Measurements from ENCODE around the gene MTM1.

Gene MTM1

GRCh38 chrX:150647331-150647730 is 78.9 kb downstream of the MTM1 start:
- H3K36me3 ChIP-seq (ENCODE audit: control insufficient read depth, insufficient read depth, low read length), result no peaks in the 10 kb centered on the region

GRCh38 chrX:150648296-150648940 is 80.0 kb downstream of the MTM1 start:
- H3K9ac ChIP-seq (ENCODE audit: low read depth, low read length), result no peak overlapping the region
- no peak overlapping the region for H3K4me3 ChIP-seq (ENCODE audit: low read depth, low read length)
- H3K9me3 ChIP-seq (ENCODE audit: control insufficient read depth, insufficient read depth, low read length), result no peaks in the 10 kb centered on the region

More at GRCh38 chrX:150647331-150647730, 78.9 kb downstream of the MTM1 start:
- Histone ChIP-seq H3K9ac (ENCODE audit: low read depth, low read length) (no peak overlapping the region), H3K4me1 (ENCODE audit: control insufficient read depth, insufficient read depth, low read length) (no peaks in the 10 kb centered on the region), H3K27me3 (ENCODE audit: control insufficient read depth, insufficient read depth, low read length) (no peaks in the 10 kb centered on the region), H3K4me3 (ENCODE audit: low read depth, low read length) (no peak overlapping the region), H3K9me3 (ENCODE audit: control insufficient read depth, insufficient read depth, low read length) (no peaks in the 10 kb centered on the region)

GRCh38 chrX:150649096-150649870 is 80.9 kb downstream of the MTM1 start:
- Histone ChIP-seq H3K36me3 (ENCODE audit: control insufficient read depth, insufficient read depth, low read length) (no peaks in the 10 kb centered on the region), H3K4me1 (ENCODE audit: control insufficient read depth, insufficient read depth, low read length) (no peaks in the 10 kb centered on the region), H3K27me3 (ENCODE audit: control insufficient read depth, insufficient read depth, low read length) (no peaks in the 10 kb centered on the region), H3K4me3 (ENCODE audit: low read depth, low read length) (no peak overlapping the region), H3K9me3 (ENCODE audit: control insufficient read depth, insufficient read depth, low read length) (no peaks in the 10 kb centered on the region), H3K9ac (ENCODE audit: low read depth, low read length) (no peak overlapping the region)

More at GRCh38 chrX:150648296-150648940, 80.0 kb downstream of the MTM1 start:
- H3K27me3 ChIP-seq (ENCODE audit: control insufficient read depth, insufficient read depth, low read length), result no peaks in the 10 kb centered on the region
- H3K4me1 ChIP-seq (ENCODE audit: control insufficient read depth, insufficient read depth, low read length), result no peaks in the 10 kb centered on the region
- no peaks in the 10 kb centered on the region for H3K36me3 ChIP-seq (ENCODE audit: control insufficient read depth, insufficient read depth, low read length)

GRCh38 chrX:150651906-150652305 is 83.5 kb downstream of the MTM1 start:
- Histone ChIP-seq H3K4me3 (ENCODE audit: low read depth, low read length) (no peak overlapping the region), H3K27me3 (ENCODE audit: control insufficient read depth, insufficient read depth, low read length) (no peaks in the 10 kb centered on the region), H3K9ac (ENCODE audit: low read depth, low read length) (no peak overlapping the region), H3K9me3 (ENCODE audit: control insufficient read depth, insufficient read depth, low read length) (no peaks in the 10 kb centered on the region), H3K4me1 (ENCODE audit: control insufficient read depth, insufficient read depth, low read length) (no peaks in the 10 kb centered on the region), H3K36me3 (ENCODE audit: control insufficient read depth, insufficient read depth, low read length) (no peaks in the 10 kb centered on the region)

DNA sequence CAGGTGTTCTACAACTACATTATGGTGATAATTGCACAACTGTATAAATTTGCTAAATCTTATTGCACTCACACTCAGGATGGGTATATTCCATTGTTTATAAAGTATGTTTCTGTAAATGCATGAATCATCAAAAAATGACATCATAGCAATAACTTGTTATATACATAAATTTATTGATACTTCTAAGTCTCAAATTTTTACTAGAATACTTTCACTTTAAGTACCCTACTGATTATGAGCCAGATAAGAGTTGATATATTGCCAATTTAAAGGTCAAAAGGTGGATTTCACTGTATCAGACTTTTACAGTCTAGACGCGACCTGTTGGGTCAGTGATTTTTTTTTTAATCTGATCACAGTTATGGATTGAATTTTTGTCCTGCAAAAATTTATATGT is 87.4 kb downstream of the MTM1 start:
- Histone ChIP-seq H3K9me3 (ENCODE audit: control insufficient read depth, insufficient read depth, low read length) (no peaks in the 10 kb centered on the region), H3K27me3 (ENCODE audit: control insufficient read depth, insufficient read depth, low read length) (no peaks in the 10 kb centered on the region), H3K4me1 (ENCODE audit: control insufficient read depth, insufficient read depth, low read length) (no peaks in the 10 kb centered on the region), H3K9ac (ENCODE audit: low read depth, low read length) (no peak overlapping the region), H3K4me3 (ENCODE audit: low read depth, low read length) (no peak overlapping the region), H3K36me3 (ENCODE audit: control insufficient read depth, insufficient read depth, low read length) (no peaks in the 10 kb centered on the region)

DNA sequence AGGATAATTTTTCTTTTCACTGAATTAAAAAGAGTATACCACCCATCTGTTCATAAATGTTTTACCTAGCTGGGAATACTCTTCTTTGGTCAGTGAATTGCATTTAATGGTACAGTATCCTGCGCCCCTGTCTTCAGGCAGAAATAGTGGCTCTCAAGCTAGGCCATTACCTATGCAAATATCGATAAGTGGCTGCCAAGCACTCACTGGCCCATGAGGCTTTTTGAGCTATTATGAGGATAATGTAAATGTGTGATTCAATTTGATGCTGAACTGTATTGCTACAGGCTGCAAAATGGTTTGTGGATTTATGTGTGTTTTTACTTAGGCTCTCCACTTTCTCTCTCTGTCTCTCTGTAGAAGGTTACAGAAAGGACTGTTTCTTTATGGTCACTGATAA is 94.7 kb downstream of the MTM1 start:
- no peaks in the 10 kb centered on the region for H3K36me3 ChIP-seq (ENCODE audit: control insufficient read depth, insufficient read depth, low read length)
- H3K4me3 ChIP-seq (ENCODE audit: low read depth, low read length), result no peak overlapping the region
- H3K4me1 ChIP-seq (ENCODE audit: control insufficient read depth, insufficient read depth, low read length), result no peaks in the 10 kb centered on the region
- H3K27me3 ChIP-seq (ENCODE audit: control insufficient read depth, insufficient read depth, low read length), result no peaks in the 10 kb centered on the region
- H3K9me3 ChIP-seq (ENCODE audit: control insufficient read depth, insufficient read depth, low read length), result peaks cover 2% of the 10 kb centered on the region
- no peak overlapping the region for H3K9ac ChIP-seq (ENCODE audit: low read depth, low read length)

- Histone ChIP-seq H3K9me3 (ENCODE audit: control insufficient read depth, insufficient read depth, low read length) (peaks cover 2% of the 10 kb centered on the region), H3K9ac (ENCODE audit: low read depth, low read length) (no peak overlapping the region), H3K4me3 (ENCODE audit: low read depth, low read length) (no peak overlapping the region), H3K4me1 (ENCODE audit: control insufficient read depth, insufficient read depth, low read length) (no peaks in the 10 kb centered on the region), H3K36me3 (ENCODE audit: control insufficient read depth, insufficient read depth, low read length) (no peaks in the 10 kb centered on the region), H3K27me3 (ENCODE audit: control insufficient read depth, insufficient read depth, low read length) (no peaks in the 10 kb centered on the region)
Observed at GRCh38 chrX:150664290-150664689, 95.9 kb downstream of the MTM1 start.

GRCh38 chrX:150676221-150676620 is 107.8 kb downstream of the MTM1 start:
- no peak overlapping the region for H3K4me3 ChIP-seq (ENCODE audit: low read depth, low read length)
- no peaks in the 10 kb centered on the region for H3K9me3 ChIP-seq (ENCODE audit: control insufficient read depth, insufficient read depth, low read length)
- no peaks in the 10 kb centered on the region for H3K36me3 ChIP-seq (ENCODE audit: control insufficient read depth, insufficient read depth, low read length)
- H3K9ac ChIP-seq (ENCODE audit: low read depth, low read length), result no peak overlapping the region
- H3K4me1 ChIP-seq (ENCODE audit: control insufficient read depth, insufficient read depth, low read length), result no peaks in the 10 kb centered on the region
- no peaks in the 10 kb centered on the region for H3K27me3 ChIP-seq (ENCODE audit: control insufficient read depth, insufficient read depth, low read length)

- Histone ChIP-seq H3K27me3 (ENCODE audit: control insufficient read depth, insufficient read depth, low read length) (no peaks in the 10 kb centered on the region), H3K36me3 (ENCODE audit: control insufficient read depth, insufficient read depth, low read length) (no peaks in the 10 kb centered on the region), H3K9ac (ENCODE audit: low read depth, low read length) (no peak overlapping the region), H3K4me3 (ENCODE audit: low read depth, low read length) (no peak overlapping the region), H3K4me1 (ENCODE audit: control insufficient read depth, insufficient read depth, low read length) (peaks cover 2% of the 10 kb centered on the region), H3K9me3 (ENCODE audit: control insufficient read depth, insufficient read depth, low read length) (no peaks in the 10 kb centered on the region)
Observed at GRCh38 chrX:150680974-150681373, 112.6 kb downstream of the MTM1 start.

DNA sequence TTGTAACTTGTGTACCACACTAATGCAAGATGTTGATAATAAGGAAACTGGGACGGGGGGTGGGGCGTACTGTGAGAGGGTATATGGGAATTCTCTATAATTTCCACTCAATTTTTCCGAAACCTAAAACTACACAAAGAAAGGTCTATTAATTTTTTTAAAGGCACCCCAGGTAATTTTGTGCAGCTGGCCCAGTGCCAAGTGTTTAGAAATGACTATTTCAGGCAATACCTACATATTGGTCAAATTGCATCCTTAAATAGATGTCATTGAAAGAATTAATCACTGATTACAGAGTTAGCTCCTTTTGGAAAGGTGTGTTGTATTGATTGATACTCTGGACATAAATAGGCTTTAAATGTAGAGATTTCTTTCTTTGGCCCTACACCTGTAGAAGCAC is 114.7 kb downstream of the MTM1 start:
- Histone ChIP-seq H3K36me3 (ENCODE audit: control insufficient read depth, insufficient read depth, low read length) (no peaks in the 10 kb centered on the region), H3K9ac (ENCODE audit: low read depth, low read length) (no peak overlapping the region), H3K9me3 (ENCODE audit: control insufficient read depth, insufficient read depth, low read length) (peaks cover under 1% of the 10 kb centered on the region), H3K4me1 (ENCODE audit: control insufficient read depth, insufficient read depth, low read length) (peaks cover 2% of the 10 kb centered on the region), H3K27me3 (ENCODE audit: control insufficient read depth, insufficient read depth, low read length) (no peaks in the 10 kb centered on the region), H3K4me3 (ENCODE audit: low read depth, low read length) (no peak overlapping the region)

DNA sequence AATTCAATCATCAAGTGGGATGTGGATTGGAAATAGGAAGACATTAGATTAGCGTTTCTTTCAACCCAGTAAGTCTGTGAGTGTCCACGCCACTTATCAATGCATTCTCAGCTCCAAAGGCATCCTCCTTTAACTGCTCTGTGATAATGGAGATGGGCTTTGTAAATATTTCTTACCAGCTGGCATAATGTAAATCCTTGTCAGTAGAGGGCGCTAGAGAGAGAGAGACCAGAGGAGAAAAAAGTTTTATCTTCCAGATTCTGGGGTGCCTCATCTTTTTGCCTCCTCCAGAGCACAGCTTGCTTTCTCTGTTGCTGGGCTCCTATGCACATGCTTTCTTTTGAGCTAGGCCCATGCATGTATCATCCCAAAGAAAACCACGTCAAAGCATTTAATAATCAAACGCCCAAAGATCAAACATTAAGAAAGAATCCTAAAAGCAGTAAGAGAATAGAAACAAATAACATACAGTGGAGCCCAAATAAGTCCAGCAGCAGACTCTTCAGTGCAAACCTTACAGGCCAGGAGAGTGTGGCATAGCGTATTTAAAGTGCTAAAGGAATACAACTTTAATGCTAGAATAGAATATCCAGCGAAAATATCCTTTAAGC is 115.2 kb downstream of the MTM1 start:
- no peak overlapping the region for H3K9ac ChIP-seq (ENCODE audit: low read depth, low read length)
- no peaks in the 10 kb centered on the region for H3K27me3 ChIP-seq (ENCODE audit: control insufficient read depth, insufficient read depth, low read length)
- H3K4me1 ChIP-seq (ENCODE audit: control insufficient read depth, insufficient read depth, low read length), result peaks cover 2% of the 10 kb centered on the region
- H3K9me3 ChIP-seq (ENCODE audit: control insufficient read depth, insufficient read depth, low read length), result peaks cover 3% of the 10 kb centered on the region
- H3K36me3 ChIP-seq (ENCODE audit: control insufficient read depth, insufficient read depth, low read length), result no peaks in the 10 kb centered on the region
- H3K4me3 ChIP-seq (ENCODE audit: low read depth, low read length), result no peak overlapping the region
